ENCODE data around the gene OR1L4.

- no peak for TF ChIP-seq CTCF (conservative IDR thresholded peaks at IDR 0.05; ENCODE audit: low read length)
- TF ChIP-seq EZH2phosphoT487 (IDR thresholded peaks at IDR 0.05; ENCODE audit: borderline replicate concordance, low read depth, low read length) = no peak
These were observed 38.9 kb upstream of the OR1L4 start for GRCh38 chr9:122684851-122685250.
